A673 (cell line): ENCODE results near the gene ZNF486.
"Not testable (repeated sequence)": the region's sequence is repeated elsewhere in the genome, so short reads cannot be mapped to it uniquely, and the experiment has no call there.

ENCODE experiments used
- EZH2 ChIP-seq: fragments of 200-600 bp; sonication (generic); IDR thresholded peaks from 2 replicates; pipeline ENCODE4 v1.6.1; 2017; ENCODE audit warnings: borderline replicate concordance, low read depth, mild to moderate bottlenecking, mixed read lengths, antibody characterized with exemption, low read length; ENCODE audit not compliant: poor library complexity, severe bottlenecking
- TF ChIP-seq, protein P1 (sequence below): fragments of 300-800, 200-600 bp; sonication (generic); conservative IDR thresholded peaks from 2 replicates; pipeline ENCODE4 v1.5.1; 2017; ENCODE audit warnings: low read depth, mild to moderate bottlenecking, antibody characterized with exemption, low read length, moderate library complexity, mixed read lengths

DNA sequence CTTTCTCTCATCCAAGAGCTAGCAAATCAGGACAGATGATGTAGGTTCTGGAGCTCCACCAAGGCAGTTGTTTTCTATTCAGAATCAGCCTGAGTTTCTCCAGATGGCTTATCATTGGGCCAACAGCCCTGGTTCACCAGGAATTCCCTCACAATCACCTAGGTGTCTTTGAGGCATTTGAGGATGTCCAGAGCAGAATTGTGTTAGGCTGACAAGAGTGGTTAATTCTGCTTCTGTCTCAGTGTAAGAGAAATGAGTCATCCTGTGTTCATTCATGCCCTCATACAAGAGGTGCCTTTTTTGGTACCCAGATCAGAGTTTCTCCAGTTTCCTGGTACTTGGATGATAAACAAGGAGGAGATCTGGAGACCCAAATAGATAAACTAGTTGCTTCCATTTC, 12.9 kb downstream of the ZNF486 start:
- TF ChIP-seq, protein P1, sequence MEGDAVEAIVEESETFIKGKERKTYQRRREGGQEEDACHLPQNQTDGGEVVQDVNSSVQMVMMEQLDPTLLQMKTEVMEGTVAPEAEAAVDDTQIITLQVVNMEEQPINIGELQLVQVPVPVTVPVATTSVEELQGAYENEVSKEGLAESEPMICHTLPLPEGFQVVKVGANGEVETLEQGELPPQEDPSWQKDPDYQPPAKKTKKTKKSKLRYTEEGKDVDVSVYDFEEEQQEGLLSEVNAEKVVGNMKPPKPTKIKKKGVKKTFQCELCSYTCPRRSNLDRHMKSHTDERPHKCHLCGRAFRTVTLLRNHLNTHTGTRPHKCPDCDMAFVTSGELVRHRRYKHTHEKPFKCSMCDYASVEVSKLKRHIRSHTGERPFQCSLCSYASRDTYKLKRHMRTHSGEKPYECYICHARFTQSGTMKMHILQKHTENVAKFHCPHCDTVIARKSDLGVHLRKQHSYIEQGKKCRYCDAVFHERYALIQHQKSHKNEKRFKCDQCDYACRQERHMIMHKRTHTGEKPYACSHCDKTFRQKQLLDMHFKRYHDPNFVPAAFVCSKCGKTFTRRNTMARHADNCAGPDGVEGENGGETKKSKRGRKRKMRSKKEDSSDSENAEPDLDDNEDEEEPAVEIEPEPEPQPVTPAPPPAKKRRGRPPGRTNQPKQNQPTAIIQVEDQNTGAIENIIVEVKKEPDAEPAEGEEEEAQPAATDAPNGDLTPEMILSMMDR = not testable (repeated sequence)
- not testable (repeated sequence) for TF ChIP-seq EZH2
